CD4-positive, CD25-positive, alpha-beta regulatory T cell (primary cell): ENCODE measurements around the gene CFHR2. TPM values are rescaled to one million over a fixed set of nuclear protein-coding genes. Genes with fewer than 3 reads are reported as not detected.
"Not testable (repeated sequence)": the region's sequence is repeated elsewhere in the genome, so short reads cannot be mapped to it uniquely, and the experiment has no call there.

Experiments used
- ATAC-seq, 2 donors: fragments of 150-1000 bp; cut with Tn5 transposase; one replicate each; pipeline ENCODE4 v1.10.0; 2021; ENCODE audit warnings: low read depth in 2 of 2, moderate number of reproducible peaks in 2 of 2, moderate library complexity in 1 of 2
- DNase-seq, 3 donors: peaks; one replicate each; pipeline versions ENCODE4 v3.0.0 to v3.0.0-alpha.2; 2012 to 2022; ENCODE audit warnings: mixed read lengths in 1 of 3
- H3K27ac ChIP-seq: one replicate; pipeline ENCODE4 v1.7.0; 2013; ENCODE audit warnings: mild to moderate bottlenecking, low read length; ENCODE audit not compliant: insufficient read depth, poor library complexity, severe bottlenecking
- H3K27me3 ChIP-seq: one replicate; pipeline ENCODE4 v1.7.0; 2013; ENCODE audit warnings: low read length; ENCODE audit not compliant: control insufficient read depth, insufficient read depth
- H3K36me3 ChIP-seq: one replicate; pipeline ENCODE4 v1.7.0; 2013; ENCODE audit warnings: mild to moderate bottlenecking, low read length, moderate library complexity; ENCODE audit not compliant: control insufficient read depth, insufficient read depth
- H3K4me1 ChIP-seq: 2 replicates; pipeline ENCODE4 v1.7.0; 2013; ENCODE audit warnings: mild to moderate bottlenecking, low read length; ENCODE audit not compliant: insufficient read depth, control insufficient read depth, poor library complexity, severe bottlenecking
- H3K4me3 ChIP-seq: one replicate; pipeline ENCODE4 v1.7.0; 2013; ENCODE audit warnings: low read depth, mild to moderate bottlenecking, low read length, moderate library complexity
- H3K9me3 ChIP-seq, 2 experiments: 1 replicate in 1 of 2; 2 replicates in 1 of 2; pipeline ENCODE4 v1.7.0; 2013; ENCODE audit warnings: low read length in 2 of 2, mild to moderate bottlenecking in 1 of 2, moderate library complexity in 1 of 2; ENCODE audit not compliant: control insufficient read depth in 2 of 2
- H3K27ac Mint-ChIP-seq, 3 donors: one replicate each; pipeline ENCODE4 v1.8.0; 2020 to 2022; ENCODE audit warnings: mild to moderate bottlenecking in 3 of 3, mixed read lengths in 3 of 3, moderate library complexity in 2 of 3
- H3K27me3 Mint-ChIP-seq: one replicate; pipeline ENCODE4 v1.8.0; 2022; ENCODE audit warnings: mild to moderate bottlenecking, mixed read lengths
- H3K36me3 Mint-ChIP-seq: one replicate; pipeline ENCODE4 v1.8.0; 2020; ENCODE audit warnings: mixed read lengths
- H3K4me1 Mint-ChIP-seq, 4 donors: one replicate each; pipeline ENCODE4 v1.8.0; 2020 to 2022; ENCODE audit warnings: mixed read lengths in 4 of 4, mild to moderate bottlenecking in 1 of 4
- H3K4me3 Mint-ChIP-seq, 4 donors: one replicate each; pipeline ENCODE4 v1.8.0; 2020 to 2022; ENCODE audit warnings: mild to moderate bottlenecking in 4 of 4, mixed read lengths in 4 of 4, moderate library complexity in 3 of 4
- H3K9me3 Mint-ChIP-seq, 7 donors: one replicate each; pipeline ENCODE4 v1.8.0; 2020 to 2022; ENCODE audit warnings: mixed read lengths in 7 of 7, mild to moderate bottlenecking in 3 of 7, moderate library complexity in 2 of 7
- polyA plus RNA-seq, 4 donors: library from polyadenylated mRNA; unstranded; fragments of 300-500 nt; fragmentation: Illumina TruSeq; gene quantifications; one replicate each; pipeline ENCODE4 v1.2.3, GENCODE V29; 2021
- total RNA-seq: library from RNA; stranded (reverse); gene quantifications from one replicate; pipeline ENCODE4 v1.2.3, GENCODE V29; 2022

Gene CFHR2
- total and polyA plus RNA-seq, 5 donors from 2014 or later = not detected

DNA sequence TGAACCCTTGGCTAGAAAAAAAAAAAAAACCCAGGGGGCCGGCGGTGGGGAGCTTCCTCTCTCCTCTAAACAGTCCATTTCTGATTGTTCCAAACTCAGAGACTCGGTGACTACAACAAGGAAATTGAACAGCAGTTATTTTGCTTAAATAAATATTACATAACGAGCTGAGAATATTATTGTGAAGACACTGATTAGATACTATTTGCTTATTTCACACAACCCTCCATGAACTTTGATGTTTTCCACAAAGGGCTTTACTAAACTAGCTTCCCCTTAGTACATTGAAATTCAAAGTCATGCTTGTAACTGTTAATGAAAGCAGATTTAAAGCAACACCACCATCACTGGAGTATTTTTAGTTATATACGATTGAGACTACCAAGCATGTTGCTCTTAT, 33.7 kb downstream of the CFHR2 start, which contains the start of gene CFHR5:
Gene CFHR5 (plus strand): TSS at position 279 of the 400 bp plus-strand sequence. CDS start 109 bp downstream, at position 388.
- no peak within 1 kb of the TSS for H3K4me3 Mint-ChIP-seq
- no peak within 1 kb of the TSS for H3K27ac Mint-ChIP-seq
- Histone ChIP-seq H3K9me3 (no peaks in the 10 kb centered on the region), H3K4me3 (no peak within 1 kb of the TSS), H3K27me3 (no peaks in the 10 kb centered on the region), H3K36me3 (no peaks in the 10 kb centered on the region), H3K27ac (no peak within 1 kb of the TSS), H3K4me1 (no peaks in the 10 kb centered on the region)
- H3K9me3 Mint-ChIP-seq = peaks cover 0 to 1% (median 0%) of the 10 kb centered on the region in 7 donors
- DNase-seq (no peak), ATAC-seq (no peak)
- H3K36me3 Mint-ChIP-seq = no peaks in the 10 kb centered on the region
- no peaks in the 10 kb centered on the region for H3K4me1 Mint-ChIP-seq
- no peaks in the 10 kb centered on the region for H3K27me3 Mint-ChIP-seq

DNA sequence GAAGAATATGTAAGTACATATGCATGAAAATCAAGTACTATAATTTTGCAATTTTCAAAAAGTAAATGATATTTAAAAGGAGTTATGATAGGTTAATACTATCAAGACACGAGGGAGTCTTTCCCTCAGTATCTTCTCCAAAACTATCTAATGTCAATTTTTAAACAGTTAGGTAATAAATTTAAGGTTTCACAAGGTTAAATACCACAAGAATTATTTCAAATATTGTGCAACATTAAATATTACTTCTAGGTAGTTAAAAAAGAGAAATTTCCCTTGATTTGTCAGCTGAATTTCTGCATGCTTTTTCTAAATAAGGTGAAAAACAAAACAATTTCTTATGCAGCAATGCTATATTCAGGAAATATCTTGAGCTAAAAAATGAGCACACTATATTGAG, 37.3 kb downstream of the CFHR2 start:
- Mint-ChIP-seq H3K27me3 (no peaks in the 10 kb centered on the region), H3K27ac (no peak overlapping the region), H3K36me3 (no peaks in the 10 kb centered on the region), H3K4me3 (no peak overlapping the region), H3K4me1 (no peaks in the 10 kb centered on the region), H3K9me3 (peaks cover 0 to 2% (median 0%) of the 10 kb centered on the region in 7 donors)
- no peak overlapping the region for H3K4me3 ChIP-seq
- H3K4me1 ChIP-seq = no peaks in the 10 kb centered on the region
- H3K36me3 ChIP-seq = no peaks in the 10 kb centered on the region
- DNase-seq = no peak
- H3K27me3 ChIP-seq = no peaks in the 10 kb centered on the region
- ATAC-seq = no peak
- no peaks in the 10 kb centered on the region for H3K9me3 ChIP-seq
- H3K27ac ChIP-seq = no peak overlapping the region

DNA sequence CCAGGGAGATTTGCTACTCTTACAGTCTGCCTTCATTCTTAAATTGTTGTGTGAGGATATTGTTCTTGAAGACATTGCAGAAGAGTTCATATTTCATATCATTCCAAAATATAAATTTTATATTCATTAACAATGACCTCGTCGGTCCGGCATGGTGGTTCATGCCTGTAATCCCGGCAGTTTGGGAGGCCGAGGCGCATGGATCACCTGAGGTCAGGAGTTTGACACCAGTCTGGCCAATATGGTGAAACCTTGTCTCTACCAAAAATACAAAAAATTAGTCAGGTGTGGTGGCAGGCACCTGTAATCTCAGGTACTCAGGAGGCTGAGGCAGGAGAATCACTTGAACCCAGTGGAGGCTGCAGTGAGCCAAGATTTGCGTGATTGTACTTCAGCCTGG, 38.7 kb downstream of the CFHR2 start:
- not testable (repeated sequence) for DNase-seq, H3K4me3 ChIP-seq, H3K27ac Mint-ChIP-seq, H3K36me3 Mint-ChIP-seq, H3K9me3 Mint-ChIP-seq, H3K36me3 ChIP-seq, H3K27ac ChIP-seq, H3K27me3 ChIP-seq, H3K27me3 Mint-ChIP-seq, H3K4me1 Mint-ChIP-seq, ATAC-seq, H3K4me3 Mint-ChIP-seq, H3K9me3 ChIP-seq, H3K4me1 ChIP-seq

DNA sequence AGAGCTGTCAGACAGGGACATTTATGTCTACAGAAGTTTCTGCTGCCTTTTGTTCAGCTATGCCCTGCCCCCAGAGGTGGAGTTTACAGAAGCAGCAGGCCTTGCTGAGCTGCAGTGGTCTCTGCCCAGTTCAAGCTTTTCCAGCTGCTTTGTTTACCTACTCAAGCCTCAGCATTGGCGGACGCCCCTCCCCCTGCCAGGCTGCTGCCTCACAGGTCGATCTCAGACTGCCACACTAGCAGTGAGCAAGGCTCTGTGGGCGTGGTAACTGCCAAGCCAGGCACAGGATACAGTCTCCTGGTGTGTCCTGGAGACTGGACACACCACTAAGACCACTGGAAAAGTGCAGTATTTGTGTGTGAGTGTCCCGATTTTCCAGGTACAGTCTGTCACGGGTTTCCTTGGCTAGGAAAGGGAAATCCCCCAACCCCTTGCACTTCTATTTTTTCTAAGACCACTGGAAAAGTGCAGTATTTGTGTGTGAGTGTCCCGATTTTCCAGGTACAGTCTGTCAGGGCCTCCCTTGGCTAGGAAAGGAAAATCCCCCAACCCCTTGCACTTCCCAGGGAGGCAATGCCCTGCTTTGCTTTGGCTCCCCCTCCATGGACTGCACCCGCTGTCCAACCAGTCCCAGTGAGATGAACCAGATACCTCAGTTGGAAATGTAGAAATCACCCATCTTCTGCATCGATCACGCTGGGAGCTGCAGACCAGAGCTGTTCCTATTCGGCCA, 48.5 kb downstream of the CFHR2 start:
- H3K27ac Mint-ChIP-seq, H3K36me3 ChIP-seq, H3K27ac ChIP-seq, H3K4me3 Mint-ChIP-seq, H3K36me3 Mint-ChIP-seq, H3K27me3 ChIP-seq, H3K4me3 ChIP-seq, DNase-seq, H3K4me1 Mint-ChIP-seq, H3K9me3 Mint-ChIP-seq, H3K27me3 Mint-ChIP-seq, H3K4me1 ChIP-seq, H3K9me3 ChIP-seq, ATAC-seq: not testable (repeated sequence)

DNA sequence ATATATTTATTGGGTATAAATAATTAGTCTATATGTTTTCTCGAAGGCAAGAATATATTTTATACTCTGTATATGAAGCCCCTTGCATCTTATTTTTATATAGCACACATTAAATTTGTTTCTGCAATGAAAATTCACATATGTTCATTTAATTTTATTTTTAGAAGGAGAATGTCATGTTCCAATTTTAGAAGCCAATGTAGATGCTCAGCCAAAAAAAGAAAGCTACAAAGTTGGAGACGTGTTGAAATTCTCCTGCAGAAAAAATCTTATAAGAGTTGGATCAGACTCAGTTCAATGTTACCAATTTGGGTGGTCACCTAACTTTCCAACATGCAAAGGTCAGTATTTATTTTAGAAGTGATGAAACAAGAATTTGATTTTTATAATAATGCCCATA, 50.4 kb downstream of the CFHR2 start:
- ATAC-seq = no peak
- no peaks in the 10 kb centered on the region for H3K9me3 ChIP-seq

DNA sequence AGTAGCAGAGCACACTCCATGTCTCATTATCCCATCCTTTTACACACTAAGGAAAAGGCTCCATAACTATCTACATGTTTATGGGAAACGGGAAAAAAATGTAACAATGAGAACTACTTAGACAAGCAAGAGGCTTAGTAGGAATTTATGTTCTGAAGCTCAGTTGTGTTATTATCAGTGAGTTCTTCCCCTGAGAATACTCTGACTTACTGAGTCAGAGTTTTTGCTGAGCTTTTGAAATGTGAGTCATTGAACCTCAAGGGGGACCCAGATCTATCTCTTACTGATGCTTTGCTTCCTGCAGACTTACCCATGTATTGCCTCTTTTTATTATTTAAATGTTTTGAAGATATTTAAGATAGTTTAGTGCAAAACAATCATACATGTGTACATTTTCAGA, 53.9 kb downstream of the CFHR2 start:
- H3K27me3 ChIP-seq = no peaks in the 10 kb centered on the region
- no peak overlapping the region for H3K27ac Mint-ChIP-seq

More for the DNA sequence above, 50.4 kb downstream of the CFHR2 start:
- DNase-seq = no peak
- no peaks in the 10 kb centered on the region for H3K36me3 Mint-ChIP-seq
- peaks cover 0 to 3% (median 0%) of the 10 kb centered on the region in 7 donors for H3K9me3 Mint-ChIP-seq
- H3K4me1 Mint-ChIP-seq = no peaks in the 10 kb centered on the region
- no peak overlapping the region for H3K4me3 Mint-ChIP-seq
- H3K27ac Mint-ChIP-seq = no peak overlapping the region
- H3K27ac ChIP-seq = no peak overlapping the region
- H3K4me1 ChIP-seq = no peaks in the 10 kb centered on the region
- H3K27me3 ChIP-seq = no peaks in the 10 kb centered on the region
- no peak overlapping the region for H3K4me3 ChIP-seq
- H3K36me3 ChIP-seq = no peaks in the 10 kb centered on the region
- H3K27me3 Mint-ChIP-seq = no peaks in the 10 kb centered on the region

DNA sequence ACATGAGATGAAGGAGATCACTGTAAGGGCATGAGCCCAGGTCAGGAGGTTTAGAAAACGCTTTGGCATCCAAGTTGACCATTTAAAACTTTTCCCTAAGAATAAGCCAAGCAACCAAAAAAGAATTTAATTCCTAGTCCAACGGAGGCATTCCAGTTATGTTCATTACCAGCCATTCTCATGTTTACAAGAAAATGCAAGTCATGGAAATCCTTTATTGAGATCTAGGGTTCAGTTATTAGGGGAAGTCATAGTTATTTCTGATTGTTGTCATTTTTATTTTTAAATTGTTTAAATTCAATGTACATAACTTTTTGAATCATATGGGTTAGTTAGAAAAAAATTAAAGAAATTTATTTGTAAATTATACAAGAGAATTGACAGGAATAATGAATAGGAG, 58.3 kb downstream of the CFHR2 start:
- ATAC-seq (no peak), DNase-seq (no peak)
- Mint-ChIP-seq H3K27me3 (no peaks in the 10 kb centered on the region), H3K9me3 (peaks cover 0 to 1% (median 0%) of the 10 kb centered on the region in 7 donors), H3K4me1 (no peaks in the 10 kb centered on the region), H3K4me3 (no peak overlapping the region), H3K36me3 (no peaks in the 10 kb centered on the region), H3K27ac (no peak overlapping the region)
- Histone ChIP-seq H3K4me1 (no peaks in the 10 kb centered on the region), H3K4me3 (no peak overlapping the region), H3K27me3 (no peaks in the 10 kb centered on the region), H3K27ac (no peak overlapping the region), H3K9me3 (no peaks in the 10 kb centered on the region), H3K36me3 (no peaks in the 10 kb centered on the region)

More for the DNA sequence above, 53.9 kb downstream of the CFHR2 start:
- H3K27ac ChIP-seq = no peak overlapping the region
- no peaks in the 10 kb centered on the region for H3K4me1 ChIP-seq
- Mint-ChIP-seq H3K4me1 (no peaks in the 10 kb centered on the region), H3K27me3 (no peaks in the 10 kb centered on the region), H3K4me3 (no peak overlapping the region), H3K36me3 (no peaks in the 10 kb centered on the region), H3K9me3 (no peaks in the 10 kb centered on the region)
- ATAC-seq (no peak), DNase-seq (no peak)
- H3K36me3 ChIP-seq = no peaks in the 10 kb centered on the region
- H3K9me3 ChIP-seq = no peaks in the 10 kb centered on the region
- no peak overlapping the region for H3K4me3 ChIP-seq

DNA sequence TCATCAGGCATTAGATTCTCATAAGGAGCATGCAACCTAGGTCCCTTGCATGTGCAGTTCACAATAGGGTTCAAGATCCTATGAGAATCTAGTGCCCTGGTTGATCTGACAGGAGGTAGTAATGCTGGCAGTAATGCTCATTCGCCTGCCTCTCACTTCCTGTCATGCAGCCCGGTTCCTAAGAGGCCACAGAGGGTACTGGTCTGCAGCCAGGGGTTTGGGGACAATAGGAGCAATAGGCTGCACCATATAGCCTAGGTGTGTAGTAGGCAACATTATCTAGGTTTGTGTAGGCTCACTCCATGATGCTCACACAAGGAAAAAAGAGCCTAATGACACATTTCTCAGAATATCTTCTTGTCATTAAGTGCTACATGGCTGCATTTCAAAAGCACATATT, 59.6 kb downstream of the CFHR2 start:
- Mint-ChIP-seq H3K9me3 (peaks cover 0 to 1% (median 0%) of the 10 kb centered on the region in 7 donors), H3K27ac (no peak overlapping the region), H3K36me3 (no peaks in the 10 kb centered on the region), H3K4me1 (no peaks in the 10 kb centered on the region), H3K4me3 (peak overlapping the region in 1 of 4 donors; percentile 6), H3K27me3 (no peaks in the 10 kb centered on the region)
- ATAC-seq (no peak), DNase-seq (no peak)
- Histone ChIP-seq H3K4me3 (no peak overlapping the region), H3K36me3 (no peaks in the 10 kb centered on the region), H3K27ac (no peak overlapping the region), H3K27me3 (no peaks in the 10 kb centered on the region), H3K9me3 (no peaks in the 10 kb centered on the region), H3K4me1 (no peaks in the 10 kb centered on the region)
